T-helper 9 cell (primary cell): ENCODE data around the gene NUMA1.

Experiments
- DNase-seq: peaks from one replicate; pipeline ENCODE4 v3.0.0-alpha.2; 2020

NUMA1 gene

DNA sequence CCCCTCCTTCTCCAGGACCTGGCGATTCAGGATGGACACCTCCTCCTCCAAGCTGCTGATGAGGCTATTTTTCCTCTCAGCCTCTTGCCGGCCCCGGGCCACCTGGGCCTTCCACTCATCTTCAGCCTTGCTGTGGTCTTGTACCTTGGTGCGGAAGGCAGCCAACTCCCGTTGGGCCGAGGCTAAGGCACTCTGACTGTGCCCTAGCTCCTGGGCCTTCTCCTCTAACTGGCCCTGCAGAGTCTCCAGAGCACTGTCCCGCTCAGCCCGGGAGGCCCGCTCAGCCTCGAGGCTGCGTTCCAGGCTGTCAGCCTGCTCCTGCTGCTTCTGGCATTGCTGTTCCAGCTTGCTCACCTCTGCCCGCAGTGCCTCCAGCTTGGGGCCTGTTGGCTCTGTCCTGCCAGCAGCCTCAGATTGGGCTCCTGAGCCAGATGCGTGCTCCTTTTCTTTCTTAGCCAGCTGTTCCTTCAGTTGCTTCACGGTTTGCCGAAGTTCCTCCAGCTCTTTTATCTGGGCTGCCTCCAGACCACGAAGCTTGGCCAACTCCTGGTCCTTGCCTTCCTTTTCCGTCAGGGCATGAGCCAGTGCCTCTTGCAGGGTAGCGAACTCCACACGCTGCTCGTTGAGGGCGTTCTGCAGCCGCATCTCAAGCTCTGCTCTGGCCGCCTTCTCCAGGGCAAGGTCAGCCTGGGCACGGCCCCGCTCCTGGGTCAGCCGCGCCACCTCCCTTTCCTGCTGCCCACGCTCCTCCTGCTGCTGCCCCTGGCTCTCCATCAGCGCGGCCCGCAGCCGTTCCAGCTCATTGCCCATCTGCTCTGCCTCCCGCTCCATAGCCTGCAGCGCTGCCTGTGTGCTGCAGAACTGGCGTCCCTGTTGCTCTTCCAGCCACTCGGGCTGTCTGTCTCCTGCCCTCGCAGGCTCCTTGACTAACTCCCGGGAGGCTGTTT lies 66.3 kb downstream of the NUMA1 start:
- no peak for DNase-seq

DNA sequence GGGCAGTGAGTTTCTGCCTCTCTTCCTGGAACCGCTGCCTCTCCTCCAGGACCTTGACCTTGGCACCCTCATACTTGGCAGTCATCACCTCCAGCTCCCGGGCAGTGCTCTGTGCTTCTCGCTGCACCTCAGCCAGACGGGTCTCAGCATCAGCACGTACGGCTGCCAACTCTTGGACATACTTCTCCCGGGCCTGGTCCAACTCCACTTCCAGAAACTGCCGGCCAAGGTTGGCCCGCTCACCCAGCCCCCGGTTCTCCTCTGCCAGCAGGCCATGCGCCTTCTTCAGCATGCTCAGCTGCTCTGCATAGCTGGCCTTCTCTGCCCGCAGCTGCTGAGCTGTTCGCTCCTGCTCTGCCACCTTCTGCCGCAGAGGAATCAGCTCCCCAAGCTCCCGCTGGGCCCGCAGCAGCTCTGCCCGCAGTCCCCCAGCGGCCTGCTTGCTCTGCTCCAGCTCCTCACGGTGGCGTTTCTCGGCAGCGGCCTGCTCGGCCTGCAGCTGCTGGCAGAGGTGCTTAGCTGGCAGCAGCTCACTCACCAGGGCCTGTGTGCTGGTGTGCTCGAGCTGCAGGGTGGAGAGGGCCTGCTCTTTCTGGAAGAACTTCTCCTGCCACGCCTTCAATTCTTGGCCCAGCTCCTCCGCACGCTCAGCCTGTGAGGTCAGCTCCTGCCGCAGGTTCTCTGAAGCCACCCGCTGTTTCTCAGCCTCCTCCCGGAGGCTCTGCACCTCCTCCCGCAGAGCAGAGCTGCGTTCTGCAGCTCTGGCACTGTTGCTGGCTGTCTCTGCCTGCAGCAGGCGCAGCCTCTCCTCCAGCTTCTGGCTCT lies 67.2 kb downstream of the NUMA1 start:
- no peak for DNase-seq

DNA sequence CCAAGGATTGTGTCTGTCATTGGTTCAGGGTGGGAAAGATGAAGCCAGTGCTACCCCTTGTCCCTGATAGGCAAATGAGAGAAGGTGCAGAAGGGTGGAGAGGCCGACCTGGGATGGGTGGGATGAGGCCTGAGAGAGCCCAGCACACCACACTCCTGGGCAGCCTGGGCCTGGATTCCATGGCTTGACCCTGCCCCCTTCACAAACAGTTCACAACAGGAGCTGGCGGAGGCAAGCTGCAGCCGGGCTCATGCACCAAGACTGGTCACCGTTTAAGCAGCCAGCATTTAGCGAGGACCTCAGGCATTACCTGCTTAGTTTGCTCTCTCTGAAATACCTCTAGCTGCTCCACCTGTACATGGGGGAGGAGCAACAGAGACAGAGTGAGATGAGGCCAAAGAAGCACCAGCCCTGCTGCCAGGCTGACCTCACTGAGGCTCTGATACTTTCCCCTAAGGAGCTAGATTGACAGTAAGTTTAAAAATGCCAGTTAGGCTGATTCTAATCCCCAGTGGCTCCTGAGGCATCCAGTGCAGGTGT lies 68.2 kb downstream of the NUMA1 start:
- DNase-seq: no peak

DNA sequence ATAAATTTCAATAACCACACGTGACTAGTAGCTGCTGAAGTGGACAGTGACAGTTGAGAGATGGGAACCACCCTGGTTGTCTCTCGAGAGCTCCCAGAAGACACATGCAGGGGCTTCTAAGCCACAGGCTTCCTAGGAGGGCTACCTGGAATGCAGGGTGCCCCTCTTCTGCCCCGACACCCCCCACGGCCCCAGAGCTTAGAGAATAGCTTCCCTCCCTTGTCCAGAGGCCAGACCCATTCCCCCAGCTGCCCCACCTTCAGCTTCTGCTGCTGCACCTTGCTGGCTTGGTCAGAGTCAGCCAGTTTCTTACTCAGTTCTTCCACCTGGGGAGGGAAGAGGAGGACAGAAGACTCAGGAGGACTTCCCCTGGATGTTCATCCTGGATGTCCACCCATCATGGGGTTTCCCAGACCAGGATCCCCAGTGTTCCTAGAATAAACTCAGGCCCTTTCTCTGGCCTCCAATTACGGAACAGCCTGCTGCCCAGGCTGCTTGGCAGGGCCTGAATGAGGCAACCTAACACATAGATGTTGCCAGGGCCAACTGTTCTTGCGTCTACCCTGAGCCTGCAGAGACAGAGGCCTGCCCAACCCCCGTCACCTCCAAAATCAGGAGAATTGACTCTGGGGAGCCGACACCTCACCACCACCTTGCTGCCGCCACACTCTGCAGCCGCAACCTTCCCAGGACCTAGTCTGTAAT lies 69.7 kb downstream of the NUMA1 start:
- no peak for DNase-seq

DNA sequence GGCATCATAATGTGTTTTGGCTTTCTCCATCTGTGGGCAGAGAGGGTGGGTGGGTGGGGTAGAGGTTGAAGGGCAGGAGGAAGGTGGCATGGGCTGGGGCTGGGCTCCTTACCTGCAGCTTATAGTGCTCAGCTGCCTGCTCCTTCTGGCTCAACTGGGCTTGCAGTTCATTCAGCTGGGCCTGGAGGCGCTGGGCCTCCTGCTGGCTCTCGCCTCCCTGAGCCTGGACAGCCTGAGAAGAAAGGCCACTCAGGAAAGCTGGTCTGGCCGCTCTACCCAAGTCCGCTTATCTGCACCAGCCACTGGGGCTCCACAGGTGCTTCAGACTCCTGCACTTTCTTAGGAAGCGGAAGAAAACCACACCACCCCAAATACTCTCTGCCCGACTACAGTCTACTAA lies 71.2 kb downstream of the NUMA1 start:
- DNase-seq: no peak

DNA sequence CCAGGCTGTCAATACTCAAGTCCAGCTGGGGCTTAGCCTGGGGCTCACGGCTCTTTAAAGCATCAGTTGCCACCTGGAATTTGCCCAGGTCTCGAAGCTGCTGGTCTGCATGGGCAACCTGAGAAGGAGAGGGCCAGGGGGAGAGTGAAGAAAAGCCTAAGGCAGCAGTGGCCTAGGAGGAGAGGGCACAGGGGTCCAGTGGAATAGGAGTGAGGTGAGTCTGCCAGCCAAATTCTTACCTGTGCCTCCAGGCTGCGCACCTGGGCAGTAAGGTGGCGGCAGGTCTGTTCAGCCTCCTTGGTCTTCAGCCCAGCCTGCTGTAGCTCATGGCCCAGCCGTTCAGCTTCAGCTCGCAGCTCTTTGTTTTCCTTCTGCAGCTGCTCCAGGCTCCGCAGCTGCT lies 71.6 kb downstream of the NUMA1 start:
- DNase-seq: no peak

DNA sequence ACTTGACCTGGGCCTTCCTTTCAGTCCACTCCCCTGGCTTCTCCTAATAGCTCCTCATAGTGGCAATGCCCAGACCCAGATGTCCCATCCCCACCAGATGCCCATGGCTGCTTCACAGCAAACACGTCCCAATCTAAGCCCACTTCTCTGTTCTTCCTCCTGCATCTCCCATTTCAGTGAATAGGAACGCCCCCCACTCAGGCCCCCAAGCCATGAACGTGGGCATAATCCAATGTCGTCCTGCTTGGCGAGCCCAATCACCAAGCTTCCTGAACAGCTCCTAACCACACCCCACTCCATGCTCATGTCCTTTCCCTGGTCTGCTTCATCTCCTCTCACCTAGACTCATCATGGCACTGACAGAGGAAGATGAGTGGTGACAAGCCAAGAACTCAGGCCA lies 72.8 kb downstream of the NUMA1 start:
- no peak for DNase-seq

DNA sequence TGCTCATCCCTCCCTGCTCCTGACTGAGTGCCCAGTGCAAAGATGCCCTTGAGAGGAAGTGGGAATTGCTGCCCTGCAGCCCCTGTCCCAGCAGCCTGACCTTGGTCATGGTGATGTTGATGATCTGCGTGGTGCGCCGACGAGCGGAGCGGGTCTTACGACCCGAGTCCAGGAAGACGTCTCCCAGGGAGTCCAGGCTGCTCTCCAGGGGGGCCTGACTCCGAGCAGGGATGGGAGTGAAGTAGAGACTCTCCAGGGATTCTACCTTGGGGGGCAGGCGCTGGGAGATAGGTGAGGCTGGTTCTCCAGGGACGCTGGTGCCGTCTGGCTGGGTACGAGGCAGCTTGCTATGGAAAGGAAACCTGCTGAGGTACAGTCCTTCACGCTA lies 73.3 kb downstream of the NUMA1 start:
- no peak for DNase-seq

DNA sequence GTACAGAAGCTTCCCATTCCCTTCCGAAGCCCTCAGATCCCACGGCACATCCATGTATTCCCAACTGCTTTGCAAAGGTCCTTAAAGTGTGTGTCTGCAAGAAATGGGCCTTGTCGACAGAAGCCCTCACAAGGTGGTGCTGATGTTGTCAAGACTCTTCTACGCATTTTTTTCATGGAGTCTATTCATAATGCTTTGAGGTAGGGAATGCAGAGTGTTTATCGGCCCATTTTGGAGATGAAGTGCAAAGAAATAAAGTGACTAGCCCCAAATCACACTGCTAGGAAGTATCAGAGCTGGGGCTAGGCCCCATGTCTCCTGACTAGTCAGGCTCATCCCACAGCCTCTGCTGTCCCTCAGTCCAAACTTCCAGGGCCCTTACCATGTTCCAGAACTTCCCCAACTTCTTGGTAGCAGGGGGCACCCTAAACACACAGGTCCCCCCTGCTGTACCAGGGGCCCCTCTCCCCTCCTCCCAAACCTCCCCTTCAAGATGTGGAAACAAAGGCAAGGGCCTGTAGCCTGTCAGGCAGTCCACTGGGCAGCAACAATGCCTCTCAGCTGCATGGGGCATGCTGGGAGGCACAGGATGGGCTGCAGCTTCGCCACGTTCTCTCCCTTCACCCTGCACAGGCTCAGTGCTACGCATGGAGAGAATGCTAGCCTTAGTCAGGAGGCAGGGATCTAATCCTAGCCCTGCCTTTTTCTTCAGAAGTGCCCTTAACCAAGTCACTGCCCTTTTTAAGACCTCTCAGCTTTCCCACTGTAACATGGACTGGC lies 73.8 kb downstream of the NUMA1 start:
- no peak for DNase-seq

DNA sequence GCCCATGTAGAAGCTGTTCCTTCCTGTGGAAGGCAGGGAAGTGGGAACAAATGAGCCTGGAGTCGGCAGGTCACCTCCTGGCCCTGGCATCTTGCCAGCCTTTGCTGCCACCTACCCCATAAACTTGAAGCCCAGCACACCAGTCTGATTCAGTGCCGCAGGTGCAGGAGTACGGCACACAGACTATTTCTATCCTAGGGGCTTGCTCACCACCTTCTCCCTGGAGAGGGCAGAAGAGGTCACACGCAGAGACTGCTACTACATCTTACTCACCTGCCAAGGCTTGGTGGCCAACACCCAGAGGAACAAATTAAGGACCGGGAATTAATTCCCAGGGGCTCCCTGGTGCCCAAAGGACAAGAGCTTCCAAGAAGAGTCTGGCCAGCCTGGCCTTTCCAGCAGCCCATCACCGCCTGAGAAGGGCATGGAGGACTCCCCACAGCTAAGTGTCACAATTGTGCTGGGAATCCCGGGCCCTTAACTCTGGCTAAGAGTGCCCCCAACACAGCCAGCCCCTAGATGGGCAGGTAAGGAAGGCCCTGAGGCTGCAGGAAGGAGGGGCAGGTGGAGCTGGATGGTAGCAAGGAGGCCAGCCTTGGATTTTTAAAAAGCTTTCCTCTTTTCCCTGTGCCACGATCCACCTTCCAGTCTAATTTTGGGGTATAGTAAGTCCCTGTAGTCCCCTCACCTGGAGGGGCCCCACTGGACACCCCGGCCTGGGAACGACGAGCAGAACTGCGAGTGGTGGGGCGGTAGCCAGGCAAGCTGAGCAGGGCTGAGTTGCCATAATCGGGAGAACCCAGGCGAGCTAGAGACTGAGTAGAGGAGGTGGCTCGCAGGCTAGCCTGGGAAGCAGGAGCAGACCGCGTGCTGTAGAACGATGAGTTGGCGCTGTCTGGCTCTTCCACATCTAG lies 74.7 kb downstream of the NUMA1 start:
- DNase-seq: no peak

DNA sequence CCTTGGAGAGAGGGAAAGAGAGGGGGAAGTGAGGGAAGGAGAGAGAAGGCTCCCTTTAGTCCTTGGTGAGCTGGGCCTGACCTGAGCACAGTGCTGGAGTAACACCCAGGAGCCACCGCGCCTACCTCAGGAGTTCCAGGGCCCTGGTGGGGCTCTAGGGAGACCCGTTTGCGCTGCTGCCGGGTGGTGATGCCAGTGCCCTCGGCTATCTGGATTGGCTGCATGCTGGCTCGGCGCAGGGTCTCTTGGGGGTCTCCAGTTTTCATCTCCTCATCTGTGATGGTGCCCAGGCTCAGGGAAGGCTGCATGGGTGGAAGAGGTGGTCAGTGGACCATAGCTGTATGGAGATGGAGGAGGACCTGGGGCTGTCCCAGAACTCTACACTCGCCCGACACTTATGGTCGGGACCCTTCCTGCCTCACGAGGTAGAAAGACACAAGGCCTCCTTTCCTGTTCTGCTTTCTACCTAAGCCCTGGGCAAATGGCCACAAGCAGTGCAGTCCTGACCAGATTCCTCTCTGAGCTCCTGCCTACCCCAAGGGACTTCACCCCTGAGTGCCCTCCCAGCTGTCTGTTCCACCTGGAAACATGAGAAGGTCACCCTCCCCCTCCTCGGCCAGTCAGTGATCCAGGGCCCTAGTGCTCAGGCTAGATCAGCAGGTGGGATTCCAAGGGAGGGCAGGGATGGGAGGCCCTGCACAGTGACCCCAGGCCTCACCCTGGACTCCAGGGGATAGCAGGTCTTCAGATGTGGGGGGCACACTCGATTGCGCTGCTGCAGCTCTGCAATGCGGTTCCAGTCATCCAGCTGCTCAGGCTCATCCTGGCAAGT lies 75.6 kb downstream of the NUMA1 start:
- DNase-seq: no peak

DNA sequence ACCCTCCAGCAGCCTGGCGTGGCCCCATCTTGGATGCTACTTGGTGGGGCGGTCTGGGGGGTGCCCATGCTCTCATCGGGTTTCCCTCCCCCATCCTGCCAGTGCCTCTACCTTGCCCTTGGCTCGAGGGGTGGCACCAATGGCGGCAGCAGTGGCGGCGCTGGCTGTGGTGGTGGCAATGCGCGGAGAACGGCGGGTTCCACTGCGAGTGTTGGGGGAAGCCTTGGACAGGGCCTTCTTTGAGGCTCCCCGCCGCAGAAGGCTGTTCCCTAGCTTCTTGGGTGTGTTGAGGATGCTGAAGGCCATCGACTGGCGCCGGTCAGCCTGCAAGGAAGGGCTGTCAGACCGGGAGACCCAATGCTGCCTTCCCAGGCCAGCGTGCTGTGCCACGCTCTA lies 76.6 kb downstream of the NUMA1 start:
- no peak for DNase-seq

DNA sequence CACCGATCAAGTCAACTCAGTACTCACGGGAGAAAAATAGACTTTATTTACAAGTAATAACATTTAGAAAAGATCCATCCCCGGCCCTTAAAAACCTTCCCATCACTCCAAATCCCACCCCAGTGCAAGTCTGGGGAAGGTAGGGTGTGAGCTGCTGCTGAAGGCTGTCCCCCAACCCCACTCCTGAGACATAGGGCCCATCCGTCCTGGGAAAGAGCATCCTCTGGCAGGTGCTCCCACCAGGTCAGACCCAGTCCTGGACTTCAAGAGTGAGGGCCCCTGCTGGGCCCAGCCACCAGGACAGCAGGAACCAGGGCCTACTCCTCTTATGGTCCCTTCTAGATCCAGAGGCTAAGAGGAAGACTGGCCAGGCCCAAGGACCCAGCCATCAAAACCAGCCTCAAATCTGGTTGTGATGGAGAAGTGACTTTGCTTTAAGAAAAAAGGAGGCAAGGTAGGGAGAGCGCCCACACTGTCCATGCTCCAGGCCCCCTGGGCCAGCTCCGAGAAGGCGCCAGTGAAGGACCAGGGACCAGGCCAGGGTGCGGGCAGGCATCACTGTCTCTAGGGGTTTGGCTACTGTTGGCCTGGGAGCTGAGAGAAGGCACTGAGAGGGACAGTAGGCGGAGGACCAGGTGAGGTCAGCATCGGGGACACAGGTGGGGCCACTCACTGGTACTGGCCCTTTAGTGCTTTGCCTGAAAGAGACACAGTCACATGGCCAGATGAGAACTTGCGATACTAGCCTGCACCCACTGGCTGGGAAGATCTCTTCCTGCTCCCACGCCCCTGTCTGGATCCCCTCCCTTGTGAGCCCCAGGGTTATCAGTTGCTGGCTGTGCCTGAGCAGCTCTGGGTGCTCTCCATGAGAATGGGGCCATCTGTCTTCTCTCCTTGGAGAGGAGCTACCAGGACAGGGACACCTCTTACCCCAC lies 77.2 kb downstream of the NUMA1 start:
- no peak for DNase-seq

DNA sequence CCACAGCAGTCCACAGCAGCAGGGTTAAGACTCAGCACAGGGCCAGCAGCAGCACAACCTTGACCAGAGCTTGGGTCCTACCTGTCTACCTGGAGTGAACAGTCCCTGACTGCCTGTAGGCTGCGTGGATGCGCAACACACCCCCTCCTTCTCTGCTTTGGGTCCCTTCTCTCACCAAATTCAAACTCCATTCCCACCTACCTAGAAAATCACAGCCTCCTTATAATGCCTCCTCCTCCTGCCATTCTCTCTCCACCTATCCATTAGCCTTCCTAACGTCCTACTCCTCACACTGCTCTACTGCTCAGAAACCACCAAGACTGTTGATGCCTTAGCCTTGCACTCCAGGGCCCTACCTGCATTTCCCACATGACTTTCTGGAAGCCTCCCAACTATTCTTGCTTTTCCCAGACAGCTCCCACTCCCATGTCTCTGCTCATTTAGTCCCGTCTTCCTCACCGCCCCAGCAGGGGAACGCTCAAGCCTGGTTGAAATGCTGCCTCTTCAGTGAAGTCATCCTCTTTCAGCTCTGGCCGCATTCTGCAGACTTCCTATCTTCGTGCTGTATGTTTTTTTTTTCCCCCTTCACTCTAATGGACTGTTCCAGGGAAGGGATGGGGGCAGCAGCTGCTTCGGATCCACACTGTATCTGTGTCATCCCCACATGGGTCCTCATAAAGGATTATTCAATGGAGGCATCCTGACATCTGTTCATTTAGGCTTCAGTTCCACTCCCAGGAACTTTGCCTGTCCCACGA lies 78.3 kb downstream of the NUMA1 start:
- no peak for DNase-seq

DNA sequence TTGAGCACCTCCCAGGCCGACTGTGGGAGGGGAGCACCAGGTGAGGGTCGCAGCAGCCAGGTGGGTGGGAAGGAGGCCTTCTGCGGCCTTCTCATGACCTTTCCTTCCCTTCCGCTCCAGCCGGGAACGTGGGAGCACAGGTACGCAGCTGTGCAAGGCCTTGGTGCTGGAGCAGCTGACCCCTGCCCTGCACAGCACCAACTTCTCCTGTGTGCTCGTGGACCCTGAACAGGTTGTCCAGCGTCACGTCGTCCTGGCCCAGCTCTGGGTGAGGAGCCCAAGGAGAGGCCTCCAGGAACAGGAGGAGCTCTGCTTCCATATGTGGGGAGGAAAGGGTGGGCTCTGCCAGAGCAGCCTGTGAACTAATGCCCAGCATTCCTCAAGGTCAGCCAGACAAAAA lies 79.1 kb downstream of the NUMA1 start:
- no peak for DNase-seq

DNA sequence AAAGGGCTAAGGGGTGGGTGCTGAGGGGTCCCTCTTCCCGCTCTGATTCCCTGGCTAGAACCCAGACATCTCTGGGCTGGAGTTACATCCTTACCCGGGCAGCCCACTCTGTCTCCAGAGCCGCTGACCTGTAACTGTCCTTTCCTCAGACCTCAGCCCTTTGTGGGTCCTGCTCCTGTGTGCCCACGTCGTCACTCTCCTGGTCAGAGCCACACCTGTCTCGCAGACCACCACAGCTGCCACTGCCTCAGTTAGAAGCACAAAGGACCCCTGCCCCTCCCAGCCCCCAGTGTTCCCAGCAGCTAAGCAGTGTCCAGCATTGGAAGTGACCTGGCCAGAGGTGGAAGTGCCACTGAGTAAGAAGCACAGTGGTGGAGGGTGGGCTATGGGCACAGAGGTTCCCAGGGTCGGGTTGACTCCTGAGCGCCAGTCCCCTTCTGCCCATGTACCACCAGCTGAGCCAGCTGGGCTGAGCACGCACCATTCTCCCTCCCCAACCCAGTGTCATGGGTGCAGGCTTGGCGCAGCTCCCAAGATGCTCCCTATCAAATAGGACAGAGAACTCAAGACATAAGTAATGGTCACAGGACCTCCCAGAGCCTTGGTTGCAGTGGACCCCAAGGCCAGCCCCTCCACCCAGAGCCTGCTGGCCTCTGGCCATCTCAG lies 80.0 kb downstream of the NUMA1 start:
- DNase-seq: no peak

DNA sequence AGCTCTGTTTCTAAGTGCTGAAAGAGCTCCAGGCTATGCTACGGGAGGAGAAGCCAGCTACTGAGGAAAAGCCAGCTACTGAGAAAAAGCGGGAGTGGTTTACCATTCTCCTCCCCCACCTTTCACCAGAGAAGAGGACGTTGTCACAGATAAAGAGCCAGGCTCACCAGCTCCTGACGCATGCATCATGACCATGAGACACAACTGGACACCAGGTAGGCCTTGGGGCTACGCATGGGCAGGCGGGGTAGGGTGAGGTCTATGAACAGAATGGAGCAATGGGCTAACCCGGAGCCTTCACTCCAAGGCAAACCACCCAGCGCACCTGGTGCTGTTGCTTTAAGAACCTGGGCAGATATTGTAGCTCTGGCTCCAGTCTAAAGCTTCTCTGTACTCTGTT lies 80.5 kb downstream of the NUMA1 start:
- no peak for DNase-seq

DNA sequence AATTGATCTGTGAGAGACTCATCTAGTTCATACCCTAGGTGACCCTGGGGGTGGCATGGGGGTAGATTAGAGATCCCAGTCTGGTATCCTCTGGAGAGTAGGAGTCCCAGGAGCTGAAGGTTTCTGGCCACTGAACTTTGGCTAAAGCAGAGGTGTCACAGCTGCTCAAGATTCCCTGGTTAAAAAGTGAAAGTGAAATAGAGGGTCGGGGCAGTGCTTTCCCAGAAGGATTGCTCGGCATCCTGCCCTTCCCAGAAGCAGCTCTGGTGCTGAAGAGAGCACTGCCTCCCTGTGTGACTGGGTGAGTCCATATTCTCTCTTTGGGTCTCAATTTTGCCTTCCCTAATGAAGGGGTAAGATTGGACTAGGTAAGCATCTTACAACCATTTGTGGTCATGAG lies 81.0 kb downstream of the NUMA1 start:
- no peak for DNase-seq
